A549 (cell line): ENCODE measurements around the gene NCAPD2. TPM values are rescaled to one million over a fixed set of nuclear protein-coding genes. Genes with fewer than 3 reads are reported as not detected.

Source experiments
- ATAC-seq, 2 experiments: fragments of 200-7000 bp in 1 of 2; fragments of >200 bp in 1 of 2; cut with Nextera tagmentation in 1 of 2; cut with Tn5 transposase in 1 of 2; 3 replicates each; pipeline versions ENCODE4 v1.8.0 to v1.9.1; 2018 to 2020; ENCODE audit warnings: mild to moderate bottlenecking in 1 of 2, moderate library complexity in 1 of 2
- CTCF ChIA-PET: fragments of 300-600 bp; sonication (Branson Sonifier 250); formaldehyde crosslinking; extraction: SDS; loops from one replicate; lab custom pipeline; 2021; ENCODE audit warnings: antibody characterized with exemption, inconsistent platforms; lab: Yijun Ruan, JAX
- POLR2A ChIA-PET: fragments of 350-600 bp; formaldehyde crosslinking; extraction: SDS; loops from one replicate; lab custom pipeline; 2021; ENCODE audit warnings: antibody characterized with exemption, inconsistent platforms; lab: Yijun Ruan, JAX
- DNase-seq, 2 experiments: peaks; one replicate each; pipeline versions ENCODE4 v3.0.0 to v3.0.0-alpha.2; 2011 to 2016; ENCODE audit warnings: low read depth in 1 of 2, low spot score in 1 of 2
- FAIRE-seq: peaks from 2 replicates; lab custom pipeline; 2011; peaks lifted over from hg19 to GRCh38; lab: Jason Lieb, UNC
- H3K27ac ChIP-seq, 2 experiments: fragments of >200 bp; sonication (Bioruptor Twin); formaldehyde crosslinking; 3 replicates each; pipeline ENCODE4 v1.5.1; 2016 to 2017
- H3K4me1 ChIP-seq: fragments of >200 bp; sonication (Bioruptor Twin); formaldehyde crosslinking; 3 replicates; pipeline ENCODE4 v1.6.1; 2016
- H3K4me2 ChIP-seq: fragments of >200 bp; sonication (Bioruptor Twin); formaldehyde crosslinking; 3 replicates; pipeline ENCODE4 v1.6.1; 2016
- H3K4me3 ChIP-seq: fragments of >200 bp; sonication (Bioruptor Twin); formaldehyde crosslinking; 3 replicates; pipeline ENCODE4 v1.5.1; 2016
- H3K9me3 ChIP-seq: fragments of >200 bp; sonication (Bioruptor Twin); formaldehyde crosslinking; 3 replicates; pipeline ENCODE4 v1.6.1; 2016
- CBX2 ChIP-seq: fragments of 200-600 bp; sonication (generic); IDR thresholded peaks from 2 replicates; pipeline ENCODE4 v1.6.1; 2016; ENCODE audit warnings: low read depth, mild to moderate bottlenecking, borderline replicate concordance
- CEBPB ChIP-seq, 2 experiments: fragments of >200 bp in 1 of 2; sonication (Bioruptor Twin) in 1 of 2; formaldehyde crosslinking in 1 of 2; IDR thresholded peaks; 2 replicates each; pipeline ENCODE4 v1.6.1; 2012 to 2016
- CHD2 ChIP-seq: fragments of 150-350 bp; IDR thresholded peaks from 2 replicates; pipeline ENCODE4 v1.6.1; 2014; ENCODE audit warnings: low read length; ENCODE audit not compliant: partially characterized antibody
- CHD4 ChIP-seq: fragments of 200-600 bp; sonication (generic); IDR thresholded peaks from 2 replicates; pipeline ENCODE4 v1.6.1; 2016; ENCODE audit warnings: antibody characterized with exemption, mild to moderate bottlenecking, borderline replicate concordance
- HDAC2 ChIP-seq: fragments of 200-600 bp; sonication (generic); IDR thresholded peaks from 2 replicates; pipeline ENCODE4 v1.6.1; 2016
- NR3C1 ChIP-seq: fragments of >200 bp; sonication (Bioruptor Twin); formaldehyde crosslinking; IDR thresholded peaks from 3 replicates; pipeline ENCODE4 v1.6.1; 2017
- WGBS: methylation state at CpG from one replicate; pipeline ENCODE4 v1.1.6; 2017; ENCODE audit errors: missing lambda C conversion rate; 5-methylcytosine and 5-hydroxymethylcytosine counted together
- polyA plus RNA-seq, 4 experiments: library from polyadenylated mRNA; depleted of rRNA in 3 of 4; stranded (reverse); fragments of >200 nt; fragmentation: RNase III in 1 of 4; extraction: RNeasy Plus Mini Kit Qiagen cat#74134 plus additional on column Dnase treatment in 1 of 4; gene quantifications; 2 replicates in 3 of 4; 3 replicates in 1 of 4; pipeline ENCODE4 v1.2.3, GENCODE V29; 2011 to 2017
- small RNA-seq, 6 experiments: library from RNA; depleted of rRNA; stranded (forward); fragments of <200 nt; gene quantifications; one replicate each; pipeline ENCODE3, GENCODE V24; 2012
- TF ChIP-seq, protein P1 (sequence below): IDR thresholded peaks from 2 replicates; pipeline ENCODE4 v1.6.1; 2012
- TF ChIP-seq, protein P2 (sequence below): IDR thresholded peaks from 2 replicates; pipeline ENCODE4 v1.6.1; 2012
- TF ChIP-seq, protein P3 (sequence below): fragments of 250-450 bp; sonication (Bioruptor Pico); IDR thresholded peaks from 2 replicates; pipeline ENCODE4 v1.5.0; 2021; ENCODE audit warnings: mild to moderate bottlenecking, moderate library complexity, borderline replicate concordance

NCAPD2 gene
- polyA plus RNA-seq, 2 of the 4 experiments (the other 2 are of a cell fraction), result 82.0 to 130 TPM

DNA sequence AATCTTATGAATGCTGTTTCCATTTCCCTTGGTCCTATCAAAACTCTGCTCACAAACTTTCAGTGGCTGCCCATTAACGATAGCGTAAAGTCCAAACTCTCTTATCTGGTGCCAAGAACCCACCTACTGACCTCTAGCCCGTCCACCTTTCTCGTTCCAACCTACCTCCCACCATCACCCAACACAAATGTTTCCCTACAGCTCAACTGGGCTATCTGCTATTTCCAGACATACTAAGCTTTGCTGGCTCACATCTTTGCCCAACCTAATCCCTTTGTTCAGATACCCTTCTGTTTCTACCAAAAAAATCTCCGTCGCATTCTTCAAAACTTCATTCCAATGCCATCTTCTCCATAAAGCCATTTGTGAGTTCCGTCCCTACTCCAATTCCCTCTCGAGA is 81.7 kb downstream of the NCAPD2 start:
- no peak overlapping the region for H3K27ac ChIP-seq
- TF ChIP-seq NR3C1, result no peak
- TF ChIP-seq CHD4, result no peak
- TF ChIP-seq CHD2, result no peak
- no peak for TF ChIP-seq CBX2
- TF ChIP-seq HDAC2, result no peak
- TF ChIP-seq, protein P1, sequence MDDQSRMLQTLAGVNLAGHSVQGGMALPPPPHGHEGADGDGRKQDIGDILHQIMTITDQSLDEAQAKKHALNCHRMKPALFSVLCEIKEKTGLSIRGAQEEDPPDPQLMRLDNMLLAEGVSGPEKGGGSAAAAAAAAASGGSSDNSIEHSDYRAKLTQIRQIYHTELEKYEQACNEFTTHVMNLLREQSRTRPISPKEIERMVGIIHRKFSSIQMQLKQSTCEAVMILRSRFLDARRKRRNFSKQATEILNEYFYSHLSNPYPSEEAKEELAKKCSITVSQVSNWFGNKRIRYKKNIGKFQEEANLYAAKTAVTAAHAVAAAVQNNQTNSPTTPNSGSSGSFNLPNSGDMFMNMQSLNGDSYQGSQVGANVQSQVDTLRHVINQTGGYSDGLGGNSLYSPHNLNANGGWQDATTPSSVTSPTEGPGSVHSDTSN, result no peak
- TF ChIP-seq, protein P2, sequence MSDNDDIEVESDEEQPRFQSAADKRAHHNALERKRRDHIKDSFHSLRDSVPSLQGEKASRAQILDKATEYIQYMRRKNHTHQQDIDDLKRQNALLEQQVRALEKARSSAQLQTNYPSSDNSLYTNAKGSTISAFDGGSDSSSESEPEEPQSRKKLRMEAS, result no peak
- no peak for TF ChIP-seq CEBPB (IDR thresholded peaks at IDR 0.05)
- TF ChIP-seq, protein P3, sequence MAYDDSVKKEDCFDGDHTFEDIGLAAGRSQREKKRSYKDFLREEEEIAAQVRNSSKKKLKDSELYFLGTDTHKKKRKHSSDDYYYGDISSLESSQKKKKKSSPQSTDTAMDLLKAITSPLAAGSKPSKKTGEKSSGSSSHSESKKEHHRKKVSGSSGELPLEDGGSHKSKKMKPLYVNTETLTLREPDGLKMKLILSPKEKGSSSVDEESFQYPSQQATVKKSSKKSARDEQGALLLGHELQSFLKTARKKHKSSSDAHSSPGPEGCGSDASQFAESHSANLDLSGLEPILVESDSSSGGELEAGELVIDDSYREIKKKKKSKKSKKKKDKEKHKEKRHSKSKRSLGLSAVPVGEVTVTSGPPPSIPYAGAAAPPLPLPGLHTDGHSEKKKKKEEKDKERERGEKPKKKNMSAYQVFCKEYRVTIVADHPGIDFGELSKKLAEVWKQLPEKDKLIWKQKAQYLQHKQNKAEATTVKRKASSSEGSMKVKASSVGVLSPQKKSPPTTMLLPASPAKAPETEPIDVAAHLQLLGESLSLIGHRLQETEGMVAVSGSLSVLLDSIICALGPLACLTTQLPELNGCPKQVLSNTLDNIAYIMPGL (CRISPR knock-in tag), result no peak
- no peak for ATAC-seq
- ChIA-PET CTCF (interaction anchor here (1.3 kb wide), 2 partner anchors 9 to 15 kb away, joined by 3 read pairs; no protein-coding TSS in a partner anchor), POLR2A (interaction anchor here (0.5 kb wide), 1 partner anchor 17 kb away, joined by 3 read pairs; no protein-coding TSS in a partner anchor)
- WGBS, result 92% methylated on average over 8 of the region's 8 CpGs
- H3K4me1 ChIP-seq, result no peaks in the 10 kb centered on the region; the same call in 2 of the 3 replicates
- FAIRE-seq, result no peak
- H3K9me3 ChIP-seq, result no peaks in the 10 kb centered on the region
- no peak overlapping the region for H3K4me3 ChIP-seq
- DNase-seq, result no peak
- no peak overlapping the region for H3K4me2 ChIP-seq

Small RNAs within 50 kb of the gene (small RNA-seq; reads per million reads assigned to genes)
- 2.6 to 37.8 (median 5.3) reads per million in 6 experiments for gene SCARNA11

Other genes with a start within 250 kb of the NCAPD2 start
- 0.25 and 0.31 TPM in 2 replicates for gene PLEKHG6, start 183.4 kb upstream of the NCAPD2 start, polyA plus RNA-seq (2011; rRNA removed)
- gene PLEKHG6, start 183.4 kb upstream of the NCAPD2 start, polyA plus RNA-seq (2017; fragmentation: RNase III; extraction: RNeasy Plus Mini Kit Qiagen cat#74134 plus additional on column Dnase treatment), result 0.15 to 0.29 TPM (median 0.16 TPM) in 3 replicates
- 460 and 621 TPM in 2 replicates for gene TNFRSF1A, start 152.0 kb upstream of the NCAPD2 start, polyA plus RNA-seq (2011; rRNA removed)
- 324 to 416 TPM (median 367 TPM) in 3 replicates for gene TNFRSF1A, start 152.0 kb upstream of the NCAPD2 start, polyA plus RNA-seq (2017; fragmentation: RNase III; extraction: RNeasy Plus Mini Kit Qiagen cat#74134 plus additional on column Dnase treatment)
- gene SCNN1A, start 118.5 kb upstream of the NCAPD2 start, polyA plus RNA-seq (2011; rRNA removed), result 7.0 and 7.6 TPM in 2 replicates
- 4.3 to 6.0 TPM (median 5.7 TPM) in 3 replicates for gene SCNN1A, start 118.5 kb upstream of the NCAPD2 start, polyA plus RNA-seq (2017; fragmentation: RNase III; extraction: RNeasy Plus Mini Kit Qiagen cat#74134 plus additional on column Dnase treatment)
- gene LTBR, start 109.9 kb upstream of the NCAPD2 start, polyA plus RNA-seq (2011; rRNA removed), result 57.3 and 63.9 TPM in 2 replicates
- 90.4 to 110 TPM (median 109 TPM) in 3 replicates for gene LTBR, start 109.9 kb upstream of the NCAPD2 start, polyA plus RNA-seq (2017; fragmentation: RNase III; extraction: RNeasy Plus Mini Kit Qiagen cat#74134 plus additional on column Dnase treatment)
- gene CD27, start 49.1 kb upstream of the NCAPD2 start, polyA plus RNA-seq (2011; rRNA removed), result not detected in 2 replicates
- not detected in 3 replicates for gene CD27, start 49.1 kb upstream of the NCAPD2 start, polyA plus RNA-seq (2017; fragmentation: RNase III; extraction: RNeasy Plus Mini Kit Qiagen cat#74134 plus additional on column Dnase treatment)
- gene TAPBPL, start 42.1 kb upstream of the NCAPD2 start, polyA plus RNA-seq (2011; rRNA removed), result 3.6 and 5.1 TPM in 2 replicates
- 2.3 to 3.4 TPM (median 2.8 TPM) in 3 replicates for gene TAPBPL, start 42.1 kb upstream of the NCAPD2 start, polyA plus RNA-seq (2017; fragmentation: RNase III; extraction: RNeasy Plus Mini Kit Qiagen cat#74134 plus additional on column Dnase treatment)
- 17.6 and 28.8 TPM in 2 replicates for gene VAMP1, start 23.4 kb upstream of the NCAPD2 start, polyA plus RNA-seq (2011; rRNA removed)
- 20.6 to 22.8 TPM (median 22.7 TPM) in 3 replicates for gene VAMP1, start 23.4 kb upstream of the NCAPD2 start, polyA plus RNA-seq (2017; fragmentation: RNase III; extraction: RNeasy Plus Mini Kit Qiagen cat#74134 plus additional on column Dnase treatment)
- gene MRPL51, start 840 bp upstream of the NCAPD2 start, polyA plus RNA-seq (2011; rRNA removed), result 181 and 337 TPM in 2 replicates
- 260 to 272 TPM (median 265 TPM) in 3 replicates for gene MRPL51, start 840 bp upstream of the NCAPD2 start, polyA plus RNA-seq (2017; fragmentation: RNase III; extraction: RNeasy Plus Mini Kit Qiagen cat#74134 plus additional on column Dnase treatment)
- gene GAPDH, start 40.4 kb downstream of the NCAPD2 start, polyA plus RNA-seq (2011; rRNA removed), result 10,036 and 10,800 TPM in 2 replicates
- 6,292 to 6,607 TPM (median 6,463 TPM) in 3 replicates for gene GAPDH, start 40.4 kb downstream of the NCAPD2 start, polyA plus RNA-seq (2017; fragmentation: RNase III; extraction: RNeasy Plus Mini Kit Qiagen cat#74134 plus additional on column Dnase treatment)
- gene IFFO1, start 61.9 kb downstream of the NCAPD2 start, polyA plus RNA-seq (2011; rRNA removed), result 0.74 and 1.0 TPM in 2 replicates
- gene IFFO1, start 61.9 kb downstream of the NCAPD2 start, polyA plus RNA-seq (2017; fragmentation: RNase III; extraction: RNeasy Plus Mini Kit Qiagen cat#74134 plus additional on column Dnase treatment), result 0.94 to 1.5 TPM (median 1.1 TPM) in 3 replicates
- gene NOP2, start 74.2 kb downstream of the NCAPD2 start, polyA plus RNA-seq (2011; rRNA removed), result 162 and 176 TPM in 2 replicates
- 100 to 108 TPM (median 104 TPM) in 3 replicates for gene NOP2, start 74.2 kb downstream of the NCAPD2 start, polyA plus RNA-seq (2017; fragmentation: RNase III; extraction: RNeasy Plus Mini Kit Qiagen cat#74134 plus additional on column Dnase treatment)
- gene CHD4, start 113.3 kb downstream of the NCAPD2 start, polyA plus RNA-seq (2011; rRNA removed), result 53.7 and 99.3 TPM in 2 replicates
- 83.4 to 87.8 TPM (median 84.8 TPM) in 3 replicates for gene CHD4, start 113.3 kb downstream of the NCAPD2 start, polyA plus RNA-seq (2017; fragmentation: RNase III; extraction: RNeasy Plus Mini Kit Qiagen cat#74134 plus additional on column Dnase treatment)
- 0.74 and 0.97 TPM in 2 replicates for gene LPAR5, start 141.9 kb downstream of the NCAPD2 start, polyA plus RNA-seq (2011; rRNA removed)
- gene LPAR5, start 141.9 kb downstream of the NCAPD2 start, polyA plus RNA-seq (2017; fragmentation: RNase III; extraction: RNeasy Plus Mini Kit Qiagen cat#74134 plus additional on column Dnase treatment), result 0.29 to 0.66 TPM (median 0.58 TPM) in 3 replicates
- gene ACRBP, start 153.3 kb downstream of the NCAPD2 start, polyA plus RNA-seq (2011; rRNA removed), result 0.70 and 1.4 TPM in 2 replicates
- gene ACRBP, start 153.3 kb downstream of the NCAPD2 start, polyA plus RNA-seq (2017; fragmentation: RNase III; extraction: RNeasy Plus Mini Kit Qiagen cat#74134 plus additional on column Dnase treatment), result 0.28 to 0.36 TPM (median 0.34 TPM) in 3 replicates
- 36.5 and 41.3 TPM in 2 replicates for gene ING4, start 169.0 kb downstream of the NCAPD2 start, polyA plus RNA-seq (2011; rRNA removed)
- gene ING4, start 169.0 kb downstream of the NCAPD2 start, polyA plus RNA-seq (2017; fragmentation: RNase III; extraction: RNeasy Plus Mini Kit Qiagen cat#74134 plus additional on column Dnase treatment), result 15.3 to 19.5 TPM (median 18.8 TPM) in 3 replicates
- gene ZNF384, start 195.3 kb downstream of the NCAPD2 start, polyA plus RNA-seq (2011; rRNA removed), result 59.6 and 81.9 TPM in 2 replicates
- 64.7 to 86.4 TPM (median 79.8 TPM) in 3 replicates for gene ZNF384, start 195.3 kb downstream of the NCAPD2 start, polyA plus RNA-seq (2017; fragmentation: RNase III; extraction: RNeasy Plus Mini Kit Qiagen cat#74134 plus additional on column Dnase treatment)
- gene PIANP, start 206.7 kb downstream of the NCAPD2 start, polyA plus RNA-seq (2011; rRNA removed), result 0.10 and 0.22 TPM in 2 replicates
- 0.30 to 0.56 TPM (median 0.45 TPM) in 3 replicates for gene PIANP, start 206.7 kb downstream of the NCAPD2 start, polyA plus RNA-seq (2017; fragmentation: RNase III; extraction: RNeasy Plus Mini Kit Qiagen cat#74134 plus additional on column Dnase treatment)
- 78.8 and 95.0 TPM in 2 replicates for gene COPS7A, start 229.9 kb downstream of the NCAPD2 start, polyA plus RNA-seq (2011; rRNA removed)
- gene COPS7A, start 229.9 kb downstream of the NCAPD2 start, polyA plus RNA-seq (2017; fragmentation: RNase III; extraction: RNeasy Plus Mini Kit Qiagen cat#74134 plus additional on column Dnase treatment), result 46.9 to 51.2 TPM (median 50.0 TPM) in 3 replicates